ENCODE results near the gene CTCF. TPM values are rescaled to one million over a fixed set of nuclear protein-coding genes. Genes with fewer than 3 reads are reported as not detected.

Gene CTCF
- total RNA-seq, 1 donor from 2014 or later = 69.8 TPM

DNA sequence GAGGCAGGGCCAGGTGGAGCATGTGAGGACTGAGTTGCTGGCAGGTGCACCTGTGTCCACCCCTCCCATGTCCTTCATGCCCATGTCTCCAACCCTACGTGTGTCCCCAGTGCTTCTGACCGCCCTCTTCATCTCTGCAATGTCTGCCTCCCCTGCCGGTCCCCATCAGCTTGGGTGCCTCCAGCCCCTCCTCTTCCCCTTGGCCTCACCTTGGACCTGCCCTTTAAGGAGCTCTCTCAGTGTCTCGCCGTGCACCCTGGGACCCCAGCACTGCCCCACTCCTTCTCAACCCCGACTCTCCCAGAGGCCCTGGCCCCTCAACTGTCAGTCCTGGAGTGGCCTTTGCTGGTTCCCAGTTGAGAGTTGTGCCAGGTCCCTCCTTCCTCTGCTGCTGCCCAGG lies 18.7 kb upstream of the CTCF start:
- peaks cover 5% of the 10 kb centered on the region for H3K4me1 Mint-ChIP-seq (ENCODE audit: low read depth)
- no peak overlapping the region for H3K27ac Mint-ChIP-seq
- H3K27me3 Mint-ChIP-seq = no peaks in the 10 kb centered on the region
- H3K4me3 Mint-ChIP-seq (ENCODE audit: low read depth) = no peak overlapping the region
- H3K36me3 Mint-ChIP-seq (ENCODE audit: insufficient read depth) = peaks cover 10% of the 10 kb centered on the region
- TF ChIP-seq CTCF (IDR thresholded peaks at IDR 0.05; ENCODE audit: unreplicated experiment) = no peak
- no peak for DNase-seq (ENCODE audit: low spot score, unreplicated experiment)
- no peaks in the 10 kb centered on the region for H3K9me3 Mint-ChIP-seq (ENCODE audit: low read depth)

- no peak for DNase-seq (ENCODE audit: low spot score, unreplicated experiment)
- Mint-ChIP-seq H3K27me3 (no peaks in the 10 kb centered on the region), H3K4me1 (ENCODE audit: low read depth) (no peaks in the 10 kb centered on the region), H3K36me3 (ENCODE audit: insufficient read depth) (peaks cover 9% of the 10 kb centered on the region), H3K27ac (no peak overlapping the region), H3K9me3 (ENCODE audit: low read depth) (no peaks in the 10 kb centered on the region), H3K4me3 (ENCODE audit: low read depth) (no peak overlapping the region)
- TF ChIP-seq CTCF (IDR thresholded peaks at IDR 0.05; ENCODE audit: unreplicated experiment) = no peak
Observed at GRCh38 chr16:67544329-67544841, 17.9 kb upstream of the CTCF start.

- H3K27me3 Mint-ChIP-seq = no peaks in the 10 kb centered on the region
- H3K9me3 Mint-ChIP-seq (ENCODE audit: low read depth) = no peaks in the 10 kb centered on the region
- H3K36me3 Mint-ChIP-seq (ENCODE audit: insufficient read depth) = peaks cover 9% of the 10 kb centered on the region
- no peaks in the 10 kb centered on the region for H3K4me1 Mint-ChIP-seq (ENCODE audit: low read depth)
- TF ChIP-seq CTCF (IDR thresholded peaks at IDR 0.05; ENCODE audit: unreplicated experiment) = no peak
- no peak overlapping the region for H3K4me3 Mint-ChIP-seq (ENCODE audit: low read depth)
- no peak for DNase-seq (ENCODE audit: low spot score, unreplicated experiment)
- H3K27ac Mint-ChIP-seq = no peak overlapping the region
Observed at GRCh38 chr16:67544844-67545664, 17.3 kb upstream of the CTCF start.

DNA sequence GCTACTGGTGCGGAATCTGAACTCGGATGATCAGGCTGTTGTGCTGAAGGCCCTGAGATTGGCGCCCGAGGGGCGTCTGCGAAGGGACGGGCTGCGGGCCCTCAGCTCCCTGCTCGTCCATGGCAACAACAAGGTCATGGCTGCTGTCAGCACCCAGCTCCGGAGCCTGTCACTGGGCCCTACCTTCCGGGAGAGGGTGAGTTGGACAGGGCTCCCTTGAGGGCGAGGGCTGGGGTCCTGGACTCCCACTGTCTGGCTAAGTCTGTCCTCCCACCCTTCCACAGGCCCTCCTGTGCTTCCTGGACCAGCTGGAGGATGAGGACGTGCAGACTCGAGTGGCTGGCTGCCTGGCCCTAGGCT lies 16.7 kb upstream of the CTCF start:
- DNase-seq (ENCODE audit: low spot score, unreplicated experiment) = no peak
- Mint-ChIP-seq H3K4me3 (ENCODE audit: low read depth) (no peak overlapping the region), H3K27me3 (no peaks in the 10 kb centered on the region), H3K4me1 (ENCODE audit: low read depth) (no peaks in the 10 kb centered on the region), H3K36me3 (ENCODE audit: insufficient read depth) (peaks cover 5% of the 10 kb centered on the region), H3K27ac (no peak overlapping the region), H3K9me3 (ENCODE audit: low read depth) (no peaks in the 10 kb centered on the region)
- no peak for TF ChIP-seq CTCF (IDR thresholded peaks at IDR 0.05; ENCODE audit: unreplicated experiment)

- Mint-ChIP-seq H3K9me3 (ENCODE audit: low read depth) (no peaks in the 10 kb centered on the region), H3K27me3 (no peaks in the 10 kb centered on the region), H3K4me3 (ENCODE audit: low read depth) (no peak overlapping the region), H3K36me3 (ENCODE audit: insufficient read depth) (peaks cover 3% of the 10 kb centered on the region), H3K27ac (no peak overlapping the region), H3K4me1 (ENCODE audit: low read depth) (no peaks in the 10 kb centered on the region)
- DNase-seq (ENCODE audit: low spot score, unreplicated experiment) = no peak
- no peak for TF ChIP-seq CTCF (IDR thresholded peaks at IDR 0.05; ENCODE audit: unreplicated experiment)
Observed at GRCh38 chr16:67546091-67546501, 16.2 kb upstream of the CTCF start.

All from progenitor cell of endocrine pancreas (in vitro differentiated cells).